Measurements from ENCODE around the gene TEC.

- no peak for TF ChIP-seq EZH2 (IDR thresholded peaks at IDR 0.05; ENCODE audit: low read length)
- TF ChIP-seq, protein P1, sequence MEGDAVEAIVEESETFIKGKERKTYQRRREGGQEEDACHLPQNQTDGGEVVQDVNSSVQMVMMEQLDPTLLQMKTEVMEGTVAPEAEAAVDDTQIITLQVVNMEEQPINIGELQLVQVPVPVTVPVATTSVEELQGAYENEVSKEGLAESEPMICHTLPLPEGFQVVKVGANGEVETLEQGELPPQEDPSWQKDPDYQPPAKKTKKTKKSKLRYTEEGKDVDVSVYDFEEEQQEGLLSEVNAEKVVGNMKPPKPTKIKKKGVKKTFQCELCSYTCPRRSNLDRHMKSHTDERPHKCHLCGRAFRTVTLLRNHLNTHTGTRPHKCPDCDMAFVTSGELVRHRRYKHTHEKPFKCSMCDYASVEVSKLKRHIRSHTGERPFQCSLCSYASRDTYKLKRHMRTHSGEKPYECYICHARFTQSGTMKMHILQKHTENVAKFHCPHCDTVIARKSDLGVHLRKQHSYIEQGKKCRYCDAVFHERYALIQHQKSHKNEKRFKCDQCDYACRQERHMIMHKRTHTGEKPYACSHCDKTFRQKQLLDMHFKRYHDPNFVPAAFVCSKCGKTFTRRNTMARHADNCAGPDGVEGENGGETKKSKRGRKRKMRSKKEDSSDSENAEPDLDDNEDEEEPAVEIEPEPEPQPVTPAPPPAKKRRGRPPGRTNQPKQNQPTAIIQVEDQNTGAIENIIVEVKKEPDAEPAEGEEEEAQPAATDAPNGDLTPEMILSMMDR (optimal IDR thresholded peaks at IDR 0.05 in 1 of 3, IDR thresholded peaks at IDR 0.05 in 1 of 3, conservative IDR thresholded peaks at IDR 0.05 in 1 of 3; ENCODE audit: extremely low read depth in 1 of 3, insufficient read depth in 2 of 3, low read length in 3 of 3) = no peak
Measured at GRCh38 chr4:48197643-48198237, 71.9 kb downstream of the TEC start.

Data from keratinocyte (primary cell).